Neural cell (in vitro differentiated cells): ENCODE measurements around the gene ONECUT3. TPM values are rescaled to one million over a fixed set of nuclear protein-coding genes. Genes with fewer than 3 reads are reported as not detected.

ENCODE experiments used
- H2AFZ ChIP-seq: fragments of 200-600, 300-800 bp; sonication (generic), shearing (Covaris generic); 2 replicates; pipeline ENCODE4 v1.6.0; 2014; ENCODE audit warnings: low read depth, mild to moderate bottlenecking, antibody characterized with exemption, low read length, moderate library complexity
- H3F3A ChIP-seq: fragments of 200-600 bp; shearing (Covaris generic); 2 replicates; pipeline ENCODE4 v1.6.1; 2016; ENCODE audit warnings: mild to moderate bottlenecking, moderate library complexity, mixed read lengths, antibody characterized with exemption, low read length; ENCODE audit not compliant: insufficient read depth, poor library complexity, severe bottlenecking
- H3K27ac ChIP-seq: fragments of 200-600, 300-800 bp; sonication (generic), shearing (Covaris generic); 2 replicates; pipeline ENCODE4 v1.5.1; 2014; ENCODE audit warnings: mild to moderate bottlenecking, low read length, moderate library complexity
- H3K27me3 ChIP-seq: fragments of 300-800, 200-600 bp; sonication (generic), shearing (Covaris generic); 2 replicates; pipeline ENCODE4 v1.6.0; 2014; ENCODE audit warnings: mild to moderate bottlenecking, low read depth, low read length, moderate library complexity; ENCODE audit not compliant: insufficient read depth
- H3K36me3 ChIP-seq: fragments of 300-800, 200-600 bp; sonication (generic), shearing (Covaris generic); 2 replicates; pipeline ENCODE4 v1.5.1; 2014; ENCODE audit warnings: mild to moderate bottlenecking, antibody characterized with exemption, low read length, moderate library complexity; ENCODE audit not compliant: insufficient read depth
- H3K4me2 ChIP-seq: fragments of 300-800, 200-600 bp; sonication (generic), shearing (Covaris generic); 2 replicates; pipeline ENCODE4 v1.6.0; 2014; ENCODE audit warnings: mild to moderate bottlenecking, low read length
- H3K4me3 ChIP-seq: fragments of 300-800, 200-600 bp; sonication (generic), shearing (Covaris generic); 2 replicates; pipeline ENCODE4 v1.5.1; 2014; ENCODE audit warnings: mild to moderate bottlenecking, low read length, moderate library complexity
- H3K79me2 ChIP-seq: fragments of 200-600 bp; shearing (Covaris generic); replicated peaks from 2 replicates; pipeline ENCODE4 v1.6.0; 2014; ENCODE audit warnings: mild to moderate bottlenecking, low read length, moderate library complexity; ENCODE audit not compliant: insufficient read depth
- H3K9ac ChIP-seq: fragments of 300-800, 200-600 bp; sonication (generic), shearing (Covaris generic); 2 replicates; pipeline ENCODE4 v1.6.1; 2016; ENCODE audit warnings: mild to moderate bottlenecking, low read length, mixed read lengths
- H3K9me2 ChIP-seq: fragments of 200-600 bp; shearing (Covaris generic); 2 replicates; pipeline ENCODE4 v1.6.1; 2016; ENCODE audit warnings: mild to moderate bottlenecking, low read length, mixed read lengths; ENCODE audit not compliant: insufficient read depth
- H3K9me3 ChIP-seq: fragments of 200-600, 300-800 bp; sonication (generic), shearing (Covaris generic); 2 replicates; pipeline ENCODE4 v1.6.1; 2016; ENCODE audit warnings: mild to moderate bottlenecking, mixed run types, low read length, moderate library complexity, mixed read lengths
- H4K20me1 ChIP-seq: fragments of 200-600 bp; shearing (Covaris generic); 2 replicates; pipeline ENCODE4 v1.6.1; 2016; ENCODE audit warnings: mild to moderate bottlenecking, mixed run types; ENCODE audit not compliant: insufficient read depth
- CTCF ChIP-seq: fragments of 450-650 bp; IDR thresholded peaks from 2 replicates; pipeline ENCODE4 v1.5.1; 2014; ENCODE audit warnings: antibody characterized with exemption, mild to moderate bottlenecking, moderate library complexity; ENCODE audit not compliant: poor library complexity, severe bottlenecking
- EP300 ChIP-seq: fragments of 450-650 bp; conservative IDR thresholded peaks from 2 replicates; pipeline ENCODE4 v1.6.1; 2014; ENCODE audit warnings: antibody characterized with exemption, mild to moderate bottlenecking, moderate library complexity; ENCODE audit not compliant: poor library complexity, severe bottlenecking
- EZH2 ChIP-seq: fragments of 200-600, 300-800 bp; shearing (Covaris generic), sonication (generic); IDR thresholded peaks from 2 replicates; pipeline ENCODE4 v1.6.1; 2014; ENCODE audit warnings: antibody characterized with exemption, low read length, borderline replicate concordance, mild to moderate bottlenecking; ENCODE audit not compliant: insufficient read depth, poor library complexity, severe bottlenecking
- MXI1 ChIP-seq: fragments of 450-650 bp; conservative IDR thresholded peaks from 2 replicates; pipeline ENCODE4 v1.6.1; 2014; ENCODE audit warnings: antibody characterized with exemption, mild to moderate bottlenecking; ENCODE audit not compliant: poor library complexity, severe bottlenecking
- POLR2AphosphoS5 ChIP-seq: IDR thresholded peaks from 2 replicates; pipeline ENCODE4 v1.6.1; 2012
- RAD21 ChIP-seq: fragments of 450-650 bp; conservative IDR thresholded peaks from 2 replicates; pipeline ENCODE4 v1.6.1; 2014; ENCODE audit warnings: antibody characterized with exemption, mild to moderate bottlenecking, moderate library complexity
- REST ChIP-seq: IDR thresholded peaks from 2 replicates; pipeline ENCODE4 v1.6.1; 2012; ENCODE audit warnings: borderline replicate concordance
- SMC3 ChIP-seq: fragments of 450-650 bp; conservative IDR thresholded peaks from 2 replicates; pipeline ENCODE4 v1.6.1; 2014; ENCODE audit warnings: antibody characterized with exemption, mild to moderate bottlenecking, moderate library complexity; ENCODE audit not compliant: poor library complexity
- TAF1 ChIP-seq: IDR thresholded peaks from 2 replicates; pipeline ENCODE4 v1.6.1; 2012; ENCODE audit warnings: low read depth
- polyA plus RNA-seq: library from polyadenylated mRNA; depleted of rRNA; stranded (reverse); fragments of >200 nt; gene quantifications from 2 replicates; pipeline ENCODE4 v1.2.3, GENCODE V29; 2014

ONECUT3 gene
- polyA plus RNA-seq, 1 donor from 2014 or later = 0.45 TPM

GRCh38 chr19:1713170-1713569 lies 40.1 kb upstream of the ONECUT3 start:
- Histone ChIP-seq H3K4me3 (no peak overlapping the region), H4K20me1 (no peaks in the 10 kb centered on the region), H3K27me3 (no peaks in the 10 kb centered on the region), H3K9me2 (no peaks in the 10 kb centered on the region), H3K9me3 (no peaks in the 10 kb centered on the region), H3K79me2 (no peaks in the 10 kb centered on the region), H3K4me2 (no peak overlapping the region), H2AFZ (no peak overlapping the region), H3K36me3 (no peaks in the 10 kb centered on the region), H3F3A (no peaks in the 10 kb centered on the region), H3K9ac (no peak overlapping the region), H3K27ac (no peak overlapping the region)
- no peak for TF ChIP-seq SMC3
- TF ChIP-seq TAF1 = no peak
- no peak for TF ChIP-seq RAD21
- no peak for TF ChIP-seq EZH2

- H3K4me3 ChIP-seq = no peak overlapping the region
- no peaks in the 10 kb centered on the region for H4K20me1 ChIP-seq
- H3K9me3 ChIP-seq = no peaks in the 10 kb centered on the region
- H3F3A ChIP-seq = no peaks in the 10 kb centered on the region
- H3K27me3 ChIP-seq = no peaks in the 10 kb centered on the region
- no peaks in the 10 kb centered on the region for H3K9me2 ChIP-seq
- H3K27ac ChIP-seq = no peak overlapping the region
- TF ChIP-seq REST = no peak
- H2AFZ ChIP-seq = no peak overlapping the region
- no peak overlapping the region for H3K9ac ChIP-seq
- H3K4me2 ChIP-seq = no peak overlapping the region
- H3K36me3 ChIP-seq = no peaks in the 10 kb centered on the region
- no peaks in the 10 kb centered on the region for H3K79me2 ChIP-seq
These were observed 37.8 kb upstream of the ONECUT3 start for GRCh38 chr19:1715540-1715939.

- no peaks in the 10 kb centered on the region for H3K9me2 ChIP-seq
- no peak overlapping the region for H3K4me2 ChIP-seq
- H3K27me3 ChIP-seq = no peaks in the 10 kb centered on the region
- no peaks in the 10 kb centered on the region for H3K79me2 ChIP-seq
- no peaks in the 10 kb centered on the region for H3F3A ChIP-seq
- H3K9ac ChIP-seq = no peak overlapping the region
- no peak overlapping the region for H3K27ac ChIP-seq
- H3K9me3 ChIP-seq = no peaks in the 10 kb centered on the region
- TF ChIP-seq SMC3 (no peak), EZH2 (no peak), TAF1 (no peak), MXI1 (no peak), RAD21 (no peak), POLR2AphosphoS5 (no peak), CTCF (no peak), EP300 (no peak), REST (no peak)
- H3K36me3 ChIP-seq = no peaks in the 10 kb centered on the region
- no peaks in the 10 kb centered on the region for H4K20me1 ChIP-seq
- H2AFZ ChIP-seq = no peak overlapping the region
- no peak overlapping the region for H3K4me3 ChIP-seq
These were observed 35.9 kb upstream of the ONECUT3 start for GRCh38 chr19:1717200-1717969.
